GM18508 (cell line): ENCODE data around the gene CSNK1G2.

ENCODE experiments used
- ATAC-seq: cut with Tn5 transposase; IDR thresholded peaks from one replicate; pipeline ENCODE4 v1.9.1; 2021; ENCODE audit warnings: moderate number of reproducible peaks; ENCODE audit not compliant: insufficient read depth, unreplicated experiment

The CSNK1G2 gene

GRCh38 chr19:1941146-1942077 lies at the start of gene CSNK1G2:
Gene CSNK1G2, plus strand, starts transcription at chr19:1941172. Its CDS starts 28,601 bp downstream, at chr19:1969773.
- ATAC-seq = no peak

- ATAC-seq = no peak
Observed at GRCh38 chr19:1893791-1894190, 47.2 kb upstream of the CSNK1G2 start.

- no peak for ATAC-seq
Observed at GRCh38 chr19:1896508-1896907, 44.5 kb upstream of the CSNK1G2 start.

- no peak for ATAC-seq
Observed at GRCh38 chr19:1901940-1902404, 39.0 kb upstream of the CSNK1G2 start.

- no peak for ATAC-seq
Observed at GRCh38 chr19:1902923-1903322, 38.0 kb upstream of the CSNK1G2 start.

- no peak for ATAC-seq
Observed at GRCh38 chr19:1904860-1905109, 36.2 kb upstream of the CSNK1G2 start.

- no peak for ATAC-seq
Observed at GRCh38 chr19:1905110-1905862, 35.7 kb upstream of the CSNK1G2 start, which contains the start of the genes ADAT3 and SCAMP4. Gene ADAT3, plus strand, starts transcription at chr19:1905399. Its CDS starts 6,649 bp downstream, at chr19:1912048. Gene SCAMP4, plus strand, starts transcription at chr19:1905399. Its CDS starts 9,621 bp downstream, at chr19:1915020.

GRCh38 chr19:1905863-1906375 lies 35.1 kb upstream of the CSNK1G2 start:
- no peak for ATAC-seq

GRCh38 chr19:1906985-1907562 lies 33.9 kb upstream of the CSNK1G2 start:
- ATAC-seq = no peak

GRCh38 chr19:1907563-1908363 lies 33.2 kb upstream of the CSNK1G2 start:
- ATAC-seq = no peak

GRCh38 chr19:1908364-1908678 lies 32.7 kb upstream of the CSNK1G2 start:
- ATAC-seq = no peak

- no peak for ATAC-seq
Observed at GRCh38 chr19:1909761-1910080, 31.3 kb upstream of the CSNK1G2 start.

- ATAC-seq = no peak
Observed at GRCh38 chr19:1910177-1910576, 30.8 kb upstream of the CSNK1G2 start.

- no peak for ATAC-seq
Observed at GRCh38 chr19:1911098-1911497, 29.9 kb upstream of the CSNK1G2 start.

- ATAC-seq = no peak
Observed at GRCh38 chr19:1911995-1912394, 29.0 kb upstream of the CSNK1G2 start.

GRCh38 chr19:1912760-1913505 lies 28.0 kb upstream of the CSNK1G2 start:
- no peak for ATAC-seq

GRCh38 chr19:1913781-1914577 lies 27.0 kb upstream of the CSNK1G2 start:
- ATAC-seq = no peak

GRCh38 chr19:1914826-1915341 lies 26.1 kb upstream of the CSNK1G2 start:
- no peak for ATAC-seq

- no peak for ATAC-seq
Observed at GRCh38 chr19:1917146-1917545, 23.8 kb upstream of the CSNK1G2 start.
